Tibial nerve (tissue), 4 donors: Measurements from ENCODE around the gene ICAM3. TPM values are rescaled to one million over a fixed set of nuclear protein-coding genes. Genes with fewer than 3 reads are reported as not detected.

Experiments used
- DNase-seq, 2 donors: peaks; one replicate each; pipeline ENCODE4 v3.0.0-alpha.2; 2019; ENCODE audit warnings: low spot score in 2 of 2
- H3K27ac ChIP-seq, 4 donors: fragments of 200-600 bp; sonication (generic) in 3 of 4; one replicate each; pipeline ENCODE4 v1.5.1; 2017 to 2019; ENCODE audit warnings: mild to moderate bottlenecking in 1 of 4
- H3K27me3 ChIP-seq, 2 donors: fragments of 200-600 bp; sonication (generic) in 1 of 2; one replicate each; pipeline versions ENCODE4 v1.5.1 to v1.6.0; 2017 to 2019
- H3K36me3 ChIP-seq, 3 donors: fragments of 200-600 bp; sonication (generic); one replicate each; pipeline ENCODE4 v1.5.1; 2018 to 2019
- H3K4me1 ChIP-seq, 4 donors: fragments of 200-600 bp; sonication (generic) in 3 of 4; one replicate each; pipeline ENCODE4 v1.5.1; 2017 to 2019
- H3K4me3 ChIP-seq, 4 donors: fragments of 200-600 bp; sonication (generic) in 3 of 4; one replicate each; pipeline ENCODE4 v1.5.1; 2017 to 2019; ENCODE audit warnings: mild to moderate bottlenecking in 1 of 4, moderate library complexity in 1 of 4
- H3K9me3 ChIP-seq, 4 donors: fragments of 200-600 bp; sonication (generic) in 3 of 4; one replicate each; pipeline ENCODE4 v1.5.1; 2017 to 2019
- CTCF ChIP-seq, 5 experiments: fragments of 200-600 bp in 3 of 5; fragments of 450-650 bp in 2 of 5; sonication (generic) in 3 of 5; IDR thresholded peaks; one replicate each; pipeline ENCODE4 v1.5.1; 2016 to 2019; ENCODE audit warnings: antibody characterized with exemption in 5 of 5, mild to moderate bottlenecking in 3 of 5, moderate library complexity in 2 of 5
- EP300 ChIP-seq, 2 donors: sonication (generic); formaldehyde crosslinking; IDR thresholded peaks; one replicate each; pipeline ENCODE4 v1.6.1; 2017; ENCODE audit warnings: antibody characterized with exemption in 2 of 2, mild to moderate bottlenecking in 1 of 2
- POLR2A ChIP-seq, 2 donors: fragments of 450-650 bp; IDR thresholded peaks; one replicate each; pipeline ENCODE4 v1.6.1; 2017; ENCODE audit warnings: antibody characterized with exemption in 2 of 2, mild to moderate bottlenecking in 2 of 2, moderate library complexity in 2 of 2
- WGBS, 2 donors: methylation state at CpG; one replicate each; pipeline ENCODE4 v1.1.5; 2018; 5-methylcytosine and 5-hydroxymethylcytosine counted together
- total RNA-seq, 4 donors: library from RNA; depleted of rRNA; stranded (reverse); fragments of >200 nt; gene quantifications; one replicate each; pipeline ENCODE4 v1.1.0, GENCODE V29; 2016

The ICAM3 gene
- total RNA-seq, 4 donors from 2014 or later, result 3.1 to 9.8 (median 3.3) TPM

GRCh38 chr19:10309423-10309822 is 30.0 kb downstream of the ICAM3 start, which contains the start of gene ZGLP1:
ZGLP1 (minus strand) TSS chr19:10309815.
- H3K9me3 ChIP-seq, result no peaks in the 10 kb centered on the region
- no peak for TF ChIP-seq EP300 (IDR thresholded peaks at IDR 0.05)
- TF ChIP-seq POLR2A (IDR thresholded peaks at IDR 0.05), result no peak
- TF ChIP-seq CTCF (IDR thresholded peaks at IDR 0.05), result no peak
- no peak for DNase-seq
- 90 to 93% methylated on average over 24 of the region's 24 CpGs for WGBS, 2 donors
- peaks cover 0 to 41% (median 0%) of the 10 kb centered on the region in 3 donors for H3K36me3 ChIP-seq
- no peak within 1 kb of the TSS for H3K4me3 ChIP-seq
- H3K4me1 ChIP-seq, result peaks cover 0 to 2% (median 0%) of the 10 kb centered on the region in 4 donors
- no peak within 1 kb of the TSS for H3K27ac ChIP-seq
- H3K27me3 ChIP-seq, result no peaks in the 10 kb centered on the region

- Histone ChIP-seq H3K36me3 (peaks cover 0 to 28% (median 0%) of the 10 kb centered on the region in 3 donors), H3K9me3 (no peaks in the 10 kb centered on the region), H3K4me3 (no peak overlapping the region), H3K27ac (no peak overlapping the region), H3K27me3 (peaks cover 0 to 5% of the 10 kb centered on the region in 2 donors), H3K4me1 (no peaks in the 10 kb centered on the region)
- TF ChIP-seq POLR2A (IDR thresholded peaks at IDR 0.05) (no peak), EP300 (IDR thresholded peaks at IDR 0.05) (no peak), CTCF (IDR thresholded peaks at IDR 0.05) (no peak)
- 91 to 93% methylated on average over 5 of the region's 5 CpGs for WGBS, 2 donors
- DNase-seq, result no peak
Observed at GRCh38 chr19:10306327-10306726, 33.1 kb downstream of the ICAM3 start.

GRCh38 chr19:10305139-10305806 is 34.2 kb downstream of the ICAM3 start:
- Histone ChIP-seq H3K4me3 (no peak overlapping the region), H3K36me3 (peaks cover 0 to 18% (median 0%) of the 10 kb centered on the region in 3 donors), H3K27me3 (peaks cover 0 to 16% of the 10 kb centered on the region in 2 donors), H3K4me1 (no peaks in the 10 kb centered on the region), H3K27ac (no peak overlapping the region), H3K9me3 (no peaks in the 10 kb centered on the region)
- DNase-seq, result no peak
- 68 to 84% methylated on average over 9 to 17 of the region's 17 CpGs for WGBS, 2 donors
- TF ChIP-seq EP300 (IDR thresholded peaks at IDR 0.05) (no peak), CTCF (IDR thresholded peaks at IDR 0.05) (no peak), POLR2A (IDR thresholded peaks at IDR 0.05) (no peak)

- H3K27ac ChIP-seq, result no peak overlapping the region
- no peak for TF ChIP-seq EP300 (IDR thresholded peaks at IDR 0.05)
- no peak for TF ChIP-seq POLR2A (IDR thresholded peaks at IDR 0.05)
- TF ChIP-seq CTCF (IDR thresholded peaks at IDR 0.05), result no peak
- H3K4me3 ChIP-seq, result no peak overlapping the region
- H3K36me3 ChIP-seq, result peaks cover 0 to 4% (median 0%) of the 10 kb centered on the region in 3 donors
- peaks cover 0 to 66% of the 10 kb centered on the region in 2 donors for H3K27me3 ChIP-seq
- WGBS, 2 donors, result 44 to 45% methylated on average over 14 of the region's 14 CpGs
- H3K4me1 ChIP-seq, result peaks cover 0 to 19% (median 7%) of the 10 kb centered on the region in 4 donors
- no peaks in the 10 kb centered on the region for H3K9me3 ChIP-seq
- DNase-seq, result no peak
Observed at GRCh38 chr19:10299545-10300458, 39.6 kb downstream of the ICAM3 start.
